Activated naive CD4-positive, alpha-beta T cell treated with anti-CD3 and anti-CD28 coated beads, Interleukin-2, amount 10 ng/mL, durations not matched to agents 7 days and 5 days (primary cell): ENCODE measurements around the gene GAB2.

Experiments
- CTCF ChIA-PET: fragments of 350-600 bp; sonication (Branson Sonifier 250); formaldehyde crosslinking; loops from one replicate; lab custom pipeline; 2021; ENCODE audit warnings: antibody characterized with exemption; lab: Charles Lee
- DNase-seq: peaks from one replicate; pipeline ENCODE4 v3.0.0-alpha.2; 2020
- H3K27ac Mint-ChIP-seq: one replicate; pipeline ENCODE4 v1.8.0; 2021; ENCODE audit warnings: mild to moderate bottlenecking, moderate library complexity, mixed read lengths
- H3K27me3 Mint-ChIP-seq: one replicate; pipeline ENCODE4 v1.8.0; 2021; ENCODE audit warnings: mild to moderate bottlenecking, mixed read lengths
- H3K36me3 Mint-ChIP-seq: one replicate; pipeline ENCODE4 v1.8.0; 2021; ENCODE audit warnings: mixed read lengths
- H3K4me1 Mint-ChIP-seq: one replicate; pipeline ENCODE4 v1.8.0; 2021; ENCODE audit warnings: mixed read lengths
- H3K4me3 Mint-ChIP-seq: one replicate; pipeline ENCODE4 v1.8.0; 2021; ENCODE audit warnings: mild to moderate bottlenecking, moderate library complexity, mixed read lengths
- H3K9me3 Mint-ChIP-seq: one replicate; pipeline ENCODE4 v1.8.0; 2021; ENCODE audit warnings: mixed read lengths

Gene GAB2

DNA sequence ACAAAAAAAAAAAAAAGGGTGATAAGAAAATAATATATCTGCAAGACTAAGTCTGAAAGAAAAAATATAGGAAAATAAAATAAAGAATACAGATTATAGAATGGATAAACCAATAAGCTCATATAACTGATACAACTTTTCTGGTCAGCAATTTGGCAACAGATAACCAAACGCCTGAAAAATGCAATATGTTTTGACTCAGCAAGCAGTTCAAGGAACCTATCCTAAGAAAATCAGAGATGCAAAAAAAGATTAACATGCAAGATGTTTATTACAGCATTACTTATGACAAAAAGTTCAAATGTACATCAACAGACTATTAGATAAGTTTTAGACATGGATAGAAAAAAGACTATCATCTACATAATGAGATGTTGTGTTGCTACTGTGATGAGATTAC is 27.1 kb upstream of the GAB2 start:
- CTCF ChIA-PET: interaction anchor here (1.6 kb wide), 1 partner anchor 120 kb away, joined by 4 read pairs; no protein-coding TSS in a partner anchor
- no peak overlapping the region for H3K27ac Mint-ChIP-seq
- H3K4me1 Mint-ChIP-seq: no peaks in the 10 kb centered on the region
- no peak for DNase-seq
- H3K36me3 Mint-ChIP-seq: peaks cover 17% of the 10 kb centered on the region
- no peak overlapping the region for H3K4me3 Mint-ChIP-seq
- H3K27me3 Mint-ChIP-seq: no peaks in the 10 kb centered on the region
- H3K9me3 Mint-ChIP-seq: no peaks in the 10 kb centered on the region

DNA sequence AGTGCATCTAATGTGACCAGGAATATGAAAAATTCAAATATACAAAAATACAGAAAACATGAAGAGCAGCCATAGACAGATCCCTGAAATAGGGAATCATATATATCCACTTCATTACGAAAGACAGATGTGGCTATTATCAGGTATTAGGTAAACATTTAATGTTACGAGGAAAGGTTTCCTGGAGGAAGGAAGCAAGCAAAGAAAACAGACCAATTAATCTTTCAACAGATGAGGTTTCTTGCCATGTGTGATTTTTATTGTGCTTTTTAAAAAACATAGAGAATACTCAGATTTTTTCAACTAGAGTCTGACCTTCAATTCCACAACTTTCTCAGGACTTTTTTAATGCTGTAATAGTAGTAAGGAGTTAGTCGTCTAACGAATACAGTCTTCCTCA is 24.3 kb upstream of the GAB2 start:
- DNase-seq: no peak
- H3K4me3 Mint-ChIP-seq: no peak overlapping the region

DNA sequence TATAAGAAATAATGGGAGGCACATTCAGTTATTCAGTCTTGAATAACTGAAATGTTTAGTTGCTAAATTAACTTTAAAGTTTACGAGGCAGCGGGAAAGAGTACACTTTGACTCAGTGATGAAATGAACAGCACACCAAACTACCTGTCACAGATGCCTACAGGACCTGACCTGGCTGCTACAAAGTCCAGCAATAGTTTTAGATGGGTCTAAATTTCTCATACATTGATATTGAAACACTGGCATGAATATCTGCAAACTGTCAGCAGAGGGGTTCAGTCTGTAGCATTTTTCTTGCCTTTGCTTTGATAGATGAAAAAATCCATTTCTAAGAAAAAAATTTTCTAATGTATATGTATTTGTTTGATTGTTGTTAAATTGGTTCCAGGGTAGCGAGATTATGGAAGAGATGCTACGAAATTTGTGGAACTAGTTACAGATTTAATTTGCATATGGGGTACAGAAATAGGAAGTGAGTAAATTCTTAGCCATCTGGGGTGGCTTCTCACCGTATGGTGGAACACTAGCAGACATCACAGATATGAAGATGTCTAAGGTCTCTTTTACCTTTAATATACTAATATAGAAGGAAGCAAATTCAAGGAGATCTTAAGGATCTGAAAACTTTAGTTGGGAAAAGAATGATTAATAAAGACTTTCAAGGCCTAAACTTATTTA is 20.8 kb upstream of the GAB2 start:
- Mint-ChIP-seq H3K36me3 (peaks cover 19% of the 10 kb centered on the region), H3K9me3 (no peaks in the 10 kb centered on the region), H3K27ac (no peak overlapping the region), H3K4me3 (no peak overlapping the region), H3K27me3 (no peaks in the 10 kb centered on the region), H3K4me1 (no peaks in the 10 kb centered on the region)
- DNase-seq: no peak
- CTCF ChIA-PET: interaction anchor here (1.1 kb wide), 1 partner anchor 26 kb away, joined by 3 read pairs; no protein-coding TSS in a partner anchor

More for the DNA sequence above, 24.3 kb upstream of the GAB2 start:
- CTCF ChIA-PET: no interaction called here
- H3K27me3 Mint-ChIP-seq: no peaks in the 10 kb centered on the region
- H3K4me1 Mint-ChIP-seq: no peaks in the 10 kb centered on the region
- H3K36me3 Mint-ChIP-seq: peaks cover 19% of the 10 kb centered on the region
- no peak overlapping the region for H3K27ac Mint-ChIP-seq
- no peaks in the 10 kb centered on the region for H3K9me3 Mint-ChIP-seq

DNA sequence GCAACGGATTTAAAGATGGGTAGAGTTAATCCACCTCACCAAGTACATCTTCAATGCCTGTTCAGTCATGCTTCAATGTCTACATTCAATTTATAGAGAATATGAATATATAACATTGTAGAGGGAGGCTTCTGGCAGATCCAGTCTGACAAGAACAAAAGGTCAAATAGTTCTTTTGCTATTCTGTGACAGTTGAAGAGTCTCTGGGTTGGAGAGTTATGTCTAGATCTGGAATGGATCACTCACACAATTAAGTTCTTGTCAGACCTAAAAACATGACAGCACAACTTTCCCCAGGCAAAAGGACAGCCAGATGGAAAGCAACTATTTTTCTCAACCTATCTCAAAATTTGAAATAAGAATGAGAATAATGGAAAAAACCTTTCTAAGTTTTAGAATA is 15.3 kb upstream of the GAB2 start:
- no peak overlapping the region for H3K4me3 Mint-ChIP-seq
- DNase-seq: no peak

GRCh38 chr11:78432058-78432515 is 14.5 kb upstream of the GAB2 start:
- Mint-ChIP-seq H3K9me3 (no peaks in the 10 kb centered on the region), H3K27me3 (no peaks in the 10 kb centered on the region), H3K4me1 (peaks cover 14% of the 10 kb centered on the region), H3K36me3 (peaks cover 2% of the 10 kb centered on the region), H3K4me3 (no peak overlapping the region), H3K27ac (no peak overlapping the region)
- CTCF ChIA-PET: interaction anchor here (0.7 to 6.2 kb wide), 4 partner anchors 14 to 204 kb away, joined by 4 to 70 read pairs (median 4); partner anchors contain the start of gene GAB2
- DNase-seq: peak; percentile 35

More for the DNA sequence above, 15.3 kb upstream of the GAB2 start:
- H3K27me3 Mint-ChIP-seq: no peaks in the 10 kb centered on the region
- CTCF ChIA-PET: interaction anchor here (0.7 kb wide), 1 partner anchor 48 kb away, joined by 5 read pairs; no protein-coding TSS in a partner anchor
- H3K36me3 Mint-ChIP-seq: peaks cover 4% of the 10 kb centered on the region
- H3K27ac Mint-ChIP-seq: no peak overlapping the region
- no peaks in the 10 kb centered on the region for H3K9me3 Mint-ChIP-seq
- peaks cover 14% of the 10 kb centered on the region for H3K4me1 Mint-ChIP-seq

DNA sequence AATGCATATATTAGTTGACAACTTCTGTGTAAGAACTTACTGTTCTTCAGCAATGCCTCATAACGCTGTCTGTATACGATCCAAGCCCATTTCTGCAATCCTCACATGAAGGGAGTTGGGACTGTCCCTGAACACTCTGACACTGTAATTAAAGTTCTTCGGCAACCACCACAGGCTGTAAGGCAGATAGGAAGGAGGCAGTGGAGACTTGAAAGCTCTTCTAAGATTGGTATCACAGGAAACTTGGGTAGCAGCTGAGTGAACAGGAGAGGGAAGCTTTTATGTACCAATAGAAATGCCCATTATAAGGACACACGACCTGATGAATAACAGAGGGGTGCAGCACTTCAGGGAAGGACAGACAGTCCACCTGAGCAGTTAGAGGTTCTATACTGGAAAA is 12.0 kb upstream of the GAB2 start:
- peaks cover 18% of the 10 kb centered on the region for H3K4me1 Mint-ChIP-seq
- CTCF ChIA-PET: interaction anchor here (0.6 to 6.2 kb wide), 9 partner anchors 11 to 384 kb away, joined by 3 to 70 read pairs (median 3); partner anchors contain the start of gene GAB2
- no peak for DNase-seq
- no peak overlapping the region for H3K4me3 Mint-ChIP-seq
- H3K27ac Mint-ChIP-seq: no peak overlapping the region
- H3K9me3 Mint-ChIP-seq: no peaks in the 10 kb centered on the region
- H3K27me3 Mint-ChIP-seq: no peaks in the 10 kb centered on the region
- H3K36me3 Mint-ChIP-seq: peaks cover 2% of the 10 kb centered on the region

DNA sequence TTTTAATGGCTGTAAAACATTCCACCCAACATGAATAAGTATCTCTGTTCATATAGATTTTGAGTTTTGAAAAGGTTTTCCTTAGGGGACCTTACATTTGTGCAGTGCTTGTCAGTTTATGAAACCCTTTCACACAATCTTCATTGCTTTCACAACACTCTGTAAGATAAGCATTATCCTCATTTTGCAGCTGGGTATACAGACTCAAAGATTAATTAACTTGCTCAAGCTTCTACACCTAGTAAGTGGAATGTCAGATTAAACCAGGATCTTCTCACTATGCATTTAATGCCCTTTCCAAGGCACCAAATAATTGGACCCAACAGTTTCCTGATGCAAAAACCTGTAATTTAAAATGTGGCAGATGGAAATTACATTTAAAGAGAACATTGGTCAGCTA is 11.6 kb upstream of the GAB2 start:
- CTCF ChIA-PET: interaction anchor here (0.7 to 6.2 kb wide), 7 partner anchors 11 to 279 kb away, joined by 3 to 70 read pairs (median 5); partner anchors contain the start of gene GAB2
- H3K36me3 Mint-ChIP-seq: peaks cover 4% of the 10 kb centered on the region
- peaks cover 23% of the 10 kb centered on the region for H3K4me1 Mint-ChIP-seq
- no peak for DNase-seq
- H3K4me3 Mint-ChIP-seq: no peak overlapping the region
- H3K27ac Mint-ChIP-seq: no peak overlapping the region
- no peaks in the 10 kb centered on the region for H3K27me3 Mint-ChIP-seq
- no peaks in the 10 kb centered on the region for H3K9me3 Mint-ChIP-seq

DNA sequence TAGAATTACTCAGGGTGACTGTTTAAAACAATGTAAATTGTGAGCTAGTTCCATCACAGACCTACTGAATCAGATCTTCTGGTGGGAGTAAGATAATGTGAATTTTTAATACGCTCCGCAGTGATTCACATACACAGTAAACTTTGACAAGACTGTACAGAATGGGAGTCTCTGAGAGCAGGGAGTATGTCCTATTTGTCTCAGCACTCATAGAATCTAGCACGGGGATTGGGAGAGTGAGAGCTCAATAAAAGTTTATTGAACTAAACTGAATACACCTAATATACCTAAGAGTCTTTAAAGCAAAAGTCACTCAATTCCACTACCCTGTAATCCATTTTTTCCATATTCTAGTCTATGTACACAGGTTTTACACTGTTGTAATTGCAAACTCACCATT is 11.2 kb upstream of the GAB2 start:
- H3K4me1 Mint-ChIP-seq: peaks cover 25% of the 10 kb centered on the region
- CTCF ChIA-PET: interaction anchor here (1.1 to 6.2 kb wide), 4 partner anchors 10 to 136 kb away, joined by 3 to 70 read pairs (median 14); partner anchors contain the start of gene GAB2
- H3K27ac Mint-ChIP-seq: no peak overlapping the region

DNA sequence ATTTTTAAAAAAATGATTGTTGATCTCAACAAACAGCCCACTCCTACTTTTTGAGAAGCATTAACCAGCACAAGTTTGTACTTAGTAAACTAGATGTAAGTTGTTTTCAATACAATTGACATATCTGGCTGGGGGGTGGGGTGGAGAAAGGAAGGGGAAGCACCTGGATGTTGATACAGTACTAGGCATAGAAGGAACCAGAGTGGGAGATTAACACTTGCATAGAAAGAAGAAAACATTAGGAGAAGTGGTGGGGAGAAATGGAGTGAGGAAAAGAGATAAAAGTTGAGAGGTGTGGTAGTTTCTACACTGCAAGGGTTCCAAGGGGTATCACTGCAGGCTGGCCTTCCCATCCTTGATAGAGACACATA is 10.6 kb upstream of the GAB2 start:
- no peak for DNase-seq
- no peak overlapping the region for H3K4me3 Mint-ChIP-seq
- no peaks in the 10 kb centered on the region for H3K27me3 Mint-ChIP-seq
- CTCF ChIA-PET: interaction anchor here (1.1 to 6.2 kb wide), 4 partner anchors 10 to 136 kb away, joined by 3 to 70 read pairs (median 14); partner anchors contain the start of gene GAB2
- no peaks in the 10 kb centered on the region for H3K9me3 Mint-ChIP-seq
- H3K4me1 Mint-ChIP-seq: peaks cover 25% of the 10 kb centered on the region
- peaks cover 4% of the 10 kb centered on the region for H3K36me3 Mint-ChIP-seq
- no peak overlapping the region for H3K27ac Mint-ChIP-seq

More for the DNA sequence above, 11.2 kb upstream of the GAB2 start:
- H3K36me3 Mint-ChIP-seq: peaks cover 4% of the 10 kb centered on the region
- no peaks in the 10 kb centered on the region for H3K27me3 Mint-ChIP-seq
- DNase-seq: no peak
- H3K9me3 Mint-ChIP-seq: no peaks in the 10 kb centered on the region
- no peak overlapping the region for H3K4me3 Mint-ChIP-seq

- H3K36me3 Mint-ChIP-seq: peaks cover 4% of the 10 kb centered on the region
- CTCF ChIA-PET: interaction anchor here (0.9 to 6.2 kb wide), 4 partner anchors 9 to 137 kb away, joined by 3 to 70 read pairs (median 14); partner anchors contain the start of gene GAB2
- H3K27ac Mint-ChIP-seq: no peak overlapping the region
- H3K4me3 Mint-ChIP-seq: no peak overlapping the region
- no peaks in the 10 kb centered on the region for H3K9me3 Mint-ChIP-seq
- DNase-seq: no peak
- peaks cover 25% of the 10 kb centered on the region for H3K4me1 Mint-ChIP-seq
- H3K27me3 Mint-ChIP-seq: no peaks in the 10 kb centered on the region
Measured at GRCh38 chr11:78427615-78428265, 10.1 kb upstream of the GAB2 start.

- Mint-ChIP-seq H3K4me1 (peaks cover 26% of the 10 kb centered on the region), H3K27me3 (no peaks in the 10 kb centered on the region), H3K27ac (peak overlapping the region; percentile 3), H3K36me3 (peaks cover 4% of the 10 kb centered on the region), H3K4me3 (no peak overlapping the region), H3K9me3 (no peaks in the 10 kb centered on the region)
- CTCF ChIA-PET: interaction anchor here (0.9 to 6.2 kb wide), 2 partner anchors 8 to 134 kb away, joined by 3 to 70 read pairs; partner anchors contain the start of gene GAB2
- DNase-seq: no peak
Measured at GRCh38 chr11:78426845-78427244, 9.2 kb upstream of the GAB2 start.

DNA sequence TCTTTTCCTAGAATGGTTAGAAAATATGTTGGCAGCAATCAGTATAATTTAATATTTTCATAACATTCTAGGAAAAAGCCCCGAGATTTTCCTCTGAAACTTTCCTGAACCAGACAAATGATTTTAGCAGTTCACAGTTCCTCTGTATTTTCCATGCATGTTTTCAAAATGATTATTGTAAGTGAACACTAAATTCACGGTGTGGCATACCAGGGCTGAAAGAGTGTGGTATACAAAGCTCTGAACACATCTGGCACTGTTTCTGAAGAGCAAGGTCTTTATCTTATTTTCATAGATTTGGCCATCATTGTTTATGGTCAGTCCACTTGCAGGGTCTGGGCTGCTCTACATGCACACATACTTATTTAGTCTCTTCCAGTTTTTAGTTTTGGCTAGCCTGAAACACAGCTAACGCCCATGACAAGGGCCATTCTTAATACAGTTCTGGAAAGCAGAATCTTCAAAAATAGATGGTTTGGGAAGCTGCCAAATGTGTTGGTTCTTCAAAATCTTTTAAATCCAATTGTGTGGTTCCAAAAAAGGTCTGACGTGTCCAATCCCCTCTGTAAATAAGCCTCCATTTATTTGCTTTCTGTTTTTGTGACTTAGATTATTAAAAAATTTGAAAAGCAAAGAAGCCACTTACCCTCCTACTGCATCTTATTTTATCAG is 7.9 kb upstream of the GAB2 start:
- Mint-ChIP-seq H3K9me3 (no peaks in the 10 kb centered on the region), H3K4me3 (no peak overlapping the region), H3K4me1 (peaks cover 33% of the 10 kb centered on the region), H3K27me3 (peaks cover 3% of the 10 kb centered on the region), H3K27ac (no peak overlapping the region), H3K36me3 (peaks cover 2% of the 10 kb centered on the region)
- CTCF ChIA-PET: interaction anchor here (1.8 kb wide), 1 partner anchor 139 kb away, joined by 8 read pairs; no protein-coding TSS in a partner anchor
- no peak for DNase-seq

- Mint-ChIP-seq H3K36me3 (peaks cover 2% of the 10 kb centered on the region), H3K27ac (peak overlapping the region; percentile 79), H3K4me3 (no peak overlapping the region), H3K4me1 (peaks cover 34% of the 10 kb centered on the region), H3K27me3 (peaks cover 13% of the 10 kb centered on the region), H3K9me3 (no peaks in the 10 kb centered on the region)
- CTCF ChIA-PET: interaction anchor here (1.1 to 1.8 kb wide), 3 partner anchors 41 to 196 kb away, joined by 3 to 8 read pairs (median 4); no protein-coding TSS in a partner anchor
- DNase-seq: no peak
Measured at GRCh38 chr11:78424334-78425270, 7.0 kb upstream of the GAB2 start.
